ENCODE data around the gene CDX2. TPM values are rescaled to one million over a fixed set of nuclear protein-coding genes. Genes with fewer than 3 reads are reported as not detected.
A peak's percentile ranks its signal among the peaks of the same experiment; 100 is the strongest.

Gene CDX2
- total and polyA plus RNA-seq, 2 experiments from 2014 or later, result not detected

GRCh38 chr13:27966641-27967202 is 2.4 kb downstream of the CDX2 start:
- H3K9me3 Mint-ChIP-seq, result no peaks in the 10 kb centered on the region; the same call in 2 of the 3 replicates
- Histone ChIP-seq H3K36me3 (ENCODE audit: insufficient read depth) (no peaks in the 10 kb centered on the region; the same call in 1 of the 2 replicates), H3K4me2 (peak overlapping the region; percentile 73), H3K9me2 (ENCODE audit: insufficient read depth) (no peaks in the 10 kb centered on the region), H3K4me1 (ENCODE audit: insufficient read depth) (peaks cover 67% of the 10 kb centered on the region), H2AFZ (no peak overlapping the region), H3F3A (replicated peaks; ENCODE audit: low read depth) (peaks cover 49% of the 10 kb centered on the region), H3K27me3 (ENCODE audit: insufficient read depth) (peaks cover 100% of the 10 kb centered on the region), H3K27ac (ENCODE audit: low read depth) (no peak overlapping the region), H3K79me2 (replicated peaks; ENCODE audit: insufficient read depth) (no peaks in the 10 kb centered on the region), H3K4me3 (peak overlapping the region; percentile 41), H4K20me1 (replicated peaks; ENCODE audit: insufficient read depth) (peaks cover 35% of the 10 kb centered on the region)
- H3K27ac Mint-ChIP-seq, result no peak overlapping the region
- peaks cover 66% of the 10 kb centered on the region for H3K4me1 Mint-ChIP-seq
- H3K27me3 Mint-ChIP-seq (ENCODE audit: insufficient read depth, low read depth, poor library complexity), result peaks cover 100% of the 10 kb centered on the region
- H3K4me3 Mint-ChIP-seq, result peak overlapping the region; percentile 47; the same call in 1 of the 3 replicates
- DNase-seq (ENCODE audit: low spot score) (peak; percentile 82), ATAC-seq (peak; percentile 8)
- no peak for TF ChIP-seq JUNB (IDR thresholded peaks at IDR 0.05; ENCODE audit: unreplicated experiment)
- TF ChIP-seq EZH2phosphoT487 (IDR thresholded peaks at IDR 0.05; ENCODE audit: unreplicated experiment), result peak; percentile 96
- TF ChIP-seq EZH2 (IDR thresholded peaks at IDR 0.05; ENCODE audit: low read depth, unreplicated experiment), result peak; percentile 88
- H3K36me3 Mint-ChIP-seq (ENCODE audit: low read depth), result no peaks in the 10 kb centered on the region; the same call in 2 of the 3 replicates

- H3K9me3 Mint-ChIP-seq, result no peaks in the 10 kb centered on the region; the same call in 2 of the 3 replicates
- Histone ChIP-seq H3K4me3 (peak overlapping the region; percentile 41), H3K4me2 (peak overlapping the region; percentile 73), H3K4me1 (ENCODE audit: insufficient read depth) (peaks cover 71% of the 10 kb centered on the region), H2AFZ (no peak overlapping the region), H3K9me2 (ENCODE audit: insufficient read depth) (no peaks in the 10 kb centered on the region), H3K79me2 (replicated peaks; ENCODE audit: insufficient read depth) (no peaks in the 10 kb centered on the region), H3K36me3 (ENCODE audit: insufficient read depth) (no peaks in the 10 kb centered on the region; the same call in 1 of the 2 replicates), H3F3A (replicated peaks; ENCODE audit: low read depth) (peaks cover 50% of the 10 kb centered on the region), H3K27ac (ENCODE audit: low read depth) (no peak overlapping the region), H4K20me1 (replicated peaks; ENCODE audit: insufficient read depth) (peaks cover 35% of the 10 kb centered on the region), H3K27me3 (ENCODE audit: insufficient read depth) (peaks cover 100% of the 10 kb centered on the region)
- H3K4me3 Mint-ChIP-seq, result peak overlapping the region; percentile 47
- DNase-seq (ENCODE audit: low spot score) (peak; percentile 93), ATAC-seq (peak; percentile 36)
- peaks cover 64% of the 10 kb centered on the region for H3K4me1 Mint-ChIP-seq
- H3K27me3 Mint-ChIP-seq (ENCODE audit: insufficient read depth, low read depth, poor library complexity), result peaks cover 100% of the 10 kb centered on the region
- H3K36me3 Mint-ChIP-seq (ENCODE audit: low read depth), result no peaks in the 10 kb centered on the region; the same call in 2 of the 3 replicates
- H3K27ac Mint-ChIP-seq, result no peak overlapping the region
- TF ChIP-seq NANOG (IDR thresholded peaks at IDR 0.05; ENCODE audit: borderline replicate concordance) (peak; percentile 89), CTCF (conservative IDR thresholded peaks at IDR 0.05; ENCODE audit: low read depth in 2 of 2) (no peak), EZH2 (IDR thresholded peaks at IDR 0.05; ENCODE audit: low read depth, unreplicated experiment) (peak; percentile 67), CREB1 (CRISPR knock-in tag; IDR thresholded peaks at IDR 0.05; ENCODE audit: low read depth) (no peak), REST (IDR thresholded peaks at IDR 0.05; ENCODE audit: unreplicated experiment) (no peak), EZH2phosphoT487 (IDR thresholded peaks at IDR 0.05; ENCODE audit: unreplicated experiment) (peak; percentile 62), POLR2AphosphoS5 (IDR thresholded peaks at IDR 0.05; ENCODE audit: low read depth) (peak; percentile 27; the same call in 1 of the 2 replicates)
These were observed 3.1 kb downstream of the CDX2 start for GRCh38 chr13:27965740-27966640.
